ENCODE data around the gene EIF2AK2. TPM values are rescaled to one million over a fixed set of nuclear protein-coding genes. Genes with fewer than 3 reads are reported as not detected.

Gene EIF2AK2
- total RNA-seq, 2 experiments from 2014 or later: 29.1 to 31.1 TPM

GRCh38 chr2:37104178-37104577 lies 52.6 kb downstream of the EIF2AK2 start:
- H3K4me3 Mint-ChIP-seq: no peak overlapping the region
- H3K36me3 ChIP-seq (ENCODE audit: insufficient read depth, low read length): peaks cover 49% of the 10 kb centered on the region
- no peak overlapping the region for H3K27ac Mint-ChIP-seq
- intact Hi-C loops (cut with DNase I, micrococcal nuclease): no loop called here
- peaks cover 84% of the 10 kb centered on the region for H3K36me3 Mint-ChIP-seq (ENCODE audit: low read depth)
- H3K4me3 ChIP-seq (ENCODE audit: low read length): no peak overlapping the region
- no peaks in the 10 kb centered on the region for H3K27me3 Mint-ChIP-seq
- H3K27me3 ChIP-seq (ENCODE audit: control insufficient read depth in 1 of 2, insufficient read depth in 2 of 2, low read length in 2 of 2): no peaks in the 10 kb centered on the region
- ChIA-PET POLR2A (no interaction called here), CTCF (no interaction called here)
- DNase-seq (no peak), ATAC-seq (ENCODE audit: poor library complexity) (no peak)
- H3K4me1 Mint-ChIP-seq (ENCODE audit: low read depth): no peaks in the 10 kb centered on the region
- H3K27ac ChIP-seq (ENCODE audit: low read depth in 1 of 2, low read length in 2 of 2): no peak overlapping the region
- H3K9me3 Mint-ChIP-seq: no peaks in the 10 kb centered on the region
- no peaks in the 10 kb centered on the region for H3K4me1 ChIP-seq (ENCODE audit: insufficient read depth, low read length)
- no peaks in the 10 kb centered on the region for H3K9me3 ChIP-seq (ENCODE audit: control insufficient read depth in 1 of 2, insufficient read depth in 1 of 2, low read length in 2 of 2)
- TF ChIP-seq CTCF (IDR thresholded peaks at IDR 0.05): no peak

- Histone ChIP-seq H3K4me1 (ENCODE audit: insufficient read depth, low read length) (no peaks in the 10 kb centered on the region), H3K4me3 (ENCODE audit: low read length) (no peak overlapping the region), H3K9me3 (ENCODE audit: control insufficient read depth in 1 of 2, insufficient read depth in 1 of 2, low read length in 2 of 2) (no peaks in the 10 kb centered on the region), H3K27me3 (ENCODE audit: control insufficient read depth in 1 of 2, insufficient read depth in 2 of 2, low read length in 2 of 2) (no peaks in the 10 kb centered on the region), H3K36me3 (ENCODE audit: insufficient read depth, low read length) (peaks cover 37% of the 10 kb centered on the region), H3K27ac (ENCODE audit: low read depth in 1 of 2, low read length in 2 of 2) (no peak overlapping the region)
- DNase-seq: no peak
- CTCF ChIA-PET: no interaction called here
- H3K36me3 Mint-ChIP-seq (ENCODE audit: low read depth): peaks cover 71% of the 10 kb centered on the region
- no peaks in the 10 kb centered on the region for H3K27me3 Mint-ChIP-seq
- no peak for ATAC-seq (ENCODE audit: poor library complexity)
- H3K4me1 Mint-ChIP-seq (ENCODE audit: low read depth): no peaks in the 10 kb centered on the region
- no peak for TF ChIP-seq CTCF (IDR thresholded peaks at IDR 0.05)
- intact Hi-C loops (cut with DNase I, micrococcal nuclease): no loop called here
- no peaks in the 10 kb centered on the region for H3K9me3 Mint-ChIP-seq
- POLR2A ChIA-PET: no interaction called here
- H3K4me3 Mint-ChIP-seq: no peak overlapping the region
- no peak overlapping the region for H3K27ac Mint-ChIP-seq
These were observed 54.2 kb downstream of the EIF2AK2 start for GRCh38 chr2:37102588-37102987.

GRCh38 chr2:37100054-37100453 lies 56.7 kb downstream of the EIF2AK2 start:
- ATAC-seq (ENCODE audit: poor library complexity) (no peak), DNase-seq (no peak)
- no peak overlapping the region for H3K4me3 Mint-ChIP-seq
- CTCF ChIA-PET: no interaction called here
- H3K9me3 Mint-ChIP-seq: no peaks in the 10 kb centered on the region
- H3K36me3 Mint-ChIP-seq (ENCODE audit: low read depth): peaks cover 71% of the 10 kb centered on the region
- H3K27ac ChIP-seq (ENCODE audit: low read depth in 1 of 2, low read length in 2 of 2): no peak overlapping the region
- no peaks in the 10 kb centered on the region for H3K4me1 ChIP-seq (ENCODE audit: insufficient read depth, low read length)
- intact Hi-C loops (cut with DNase I, micrococcal nuclease): no loop called here
- H3K36me3 ChIP-seq (ENCODE audit: insufficient read depth, low read length): peaks cover 36% of the 10 kb centered on the region
- H3K4me3 ChIP-seq (ENCODE audit: low read length): no peak overlapping the region
- H3K27ac Mint-ChIP-seq: peak overlapping the region; percentile 16
- no peaks in the 10 kb centered on the region for H3K27me3 ChIP-seq (ENCODE audit: control insufficient read depth in 1 of 2, insufficient read depth in 2 of 2, low read length in 2 of 2)
- no peaks in the 10 kb centered on the region for H3K4me1 Mint-ChIP-seq (ENCODE audit: low read depth)
- POLR2A ChIA-PET: no interaction called here
- H3K9me3 ChIP-seq (ENCODE audit: control insufficient read depth in 1 of 2, insufficient read depth in 1 of 2, low read length in 2 of 2): no peaks in the 10 kb centered on the region
- TF ChIP-seq CTCF (IDR thresholded peaks at IDR 0.05): no peak
- H3K27me3 Mint-ChIP-seq: no peaks in the 10 kb centered on the region
